Fibroblast of lung (primary cell): ENCODE measurements around the gene SPPL2B. TPM values are rescaled to one million over a fixed set of nuclear protein-coding genes. Genes with fewer than 3 reads are reported as not detected.

ENCODE experiments used
- DNase-seq, 2 donors: peaks; one replicate each; pipeline versions ENCODE4 v3.0.0 to v3.0.0-alpha.2; 2010; ENCODE audit warnings: low read depth in 2 of 2
- H2AFZ ChIP-seq: 2 replicates; pipeline ENCODE4 v1.5.1; 2012; ENCODE audit warnings: low read length, control low read depth, inconsistent platforms
- H3K27ac ChIP-seq: 2 replicates; pipeline ENCODE4 v1.5.1; 2011; ENCODE audit warnings: low read length, control low read depth; ENCODE audit not compliant: insufficient read depth
- H3K27me3 ChIP-seq: 2 replicates; pipeline ENCODE4 v1.5.1; 2011; ENCODE audit warnings: mild to moderate bottlenecking, low read length; ENCODE audit not compliant: control insufficient read depth, insufficient read depth
- H3K36me3 ChIP-seq: 2 replicates; pipeline ENCODE4 v1.5.1; 2011; ENCODE audit warnings: low read length; ENCODE audit not compliant: control insufficient read depth, insufficient read depth
- H3K4me1 ChIP-seq: 2 replicates; pipeline ENCODE4 v1.5.1; 2011; ENCODE audit warnings: low read length; ENCODE audit not compliant: control insufficient read depth, insufficient read depth; ENCODE audit errors: extremely low read depth
- H3K4me2 ChIP-seq: 2 replicates; pipeline ENCODE4 v1.5.1; 2011; ENCODE audit warnings: low read length, control low read depth; ENCODE audit not compliant: insufficient read depth; ENCODE audit errors: extremely low read depth
- H3K4me3 ChIP-seq, 4 experiments: fragments of 200-600 bp in 1 of 4; sonication (generic) in 1 of 4; replicated peaks in 1 of 4; 2 replicates each; pipeline ENCODE4 v1.5.1; 2011 to 2016; ENCODE audit warnings: low read length in 4 of 4, low read depth in 3 of 4, mild to moderate bottlenecking in 3 of 4, control low read depth in 2 of 4, inconsistent platforms in 1 of 4, mixed read lengths in 1 of 4; ENCODE audit not compliant: insufficient read depth in 1 of 4; ENCODE audit errors: control extremely low read depth in 1 of 4
- H3K79me2 ChIP-seq: 2 replicates; pipeline ENCODE4 v1.5.1; 2012; ENCODE audit warnings: mild to moderate bottlenecking, low read length, inconsistent platforms; ENCODE audit not compliant: control insufficient read depth, insufficient read depth
- H3K9ac ChIP-seq: 2 replicates; pipeline ENCODE4 v1.5.1; 2011; ENCODE audit warnings: mild to moderate bottlenecking, low read length, control low read depth; ENCODE audit not compliant: insufficient read depth
- H3K9me3 ChIP-seq: 2 replicates; pipeline ENCODE4 v1.5.1; 2012; ENCODE audit warnings: low read depth, low read length; ENCODE audit not compliant: control insufficient read depth, insufficient read depth
- H4K20me1 ChIP-seq: 2 replicates; pipeline ENCODE4 v1.5.1; 2011; ENCODE audit warnings: low read length; ENCODE audit not compliant: control insufficient read depth, insufficient read depth; ENCODE audit errors: extremely low read depth
- CTCF ChIP-seq, 2 donors: IDR thresholded peaks in 1 of 2; conservative IDR thresholded peaks in 1 of 2; 1 replicate in 1 of 2; 2 replicates in 1 of 2; pipeline ENCODE4 v1.5.1; 2011 to 2012; ENCODE audit warnings: low read length in 2 of 2, control low read depth in 1 of 2, inconsistent platforms in 1 of 2, low read depth in 1 of 2, mild to moderate bottlenecking in 1 of 2
- EZH2 ChIP-seq: IDR thresholded peaks from 2 replicates; pipeline ENCODE4 v1.5.1; 2012; ENCODE audit warnings: low read length, control low read depth, mild to moderate bottlenecking; ENCODE audit errors: missing control alignments
- polyA plus RNA-seq, 2 donors: library from polyadenylated mRNA; depleted of rRNA in 1 of 2; stranded (reverse) in 1 of 2; unstranded in 1 of 2; fragments of >200 nt; gene quantifications; 2 replicates each; pipeline ENCODE4 v1.2.1, GENCODE V29; 2011 to 2012; ENCODE audit warnings: missing spikeins in 1 of 2
- total RNA-seq: library from RNA; depleted of rRNA; stranded (reverse); fragments of >200 nt; gene quantifications from 2 replicates; pipeline ENCODE4 v1.2.1, GENCODE V29; 2014

The SPPL2B gene
- total and polyA plus RNA-seq, 2 donors (not counting 1 experiment from before 2014, with no cell fraction given): 16.0 to 23.8 TPM

GRCh38 chr19:2334426-2334825, 5.9 kb downstream of the SPPL2B start:
- Histone ChIP-seq H3K9me3 (no peaks in the 10 kb centered on the region), H3K9ac (no peak overlapping the region), H3K27ac (no peak overlapping the region), H3K4me1 (peaks cover 1% of the 10 kb centered on the region), H3K4me2 (no peak overlapping the region), H3K27me3 (no peaks in the 10 kb centered on the region), H4K20me1 (no peaks in the 10 kb centered on the region), H3K36me3 (peaks cover 3% of the 10 kb centered on the region), H3K79me2 (peaks cover 45% of the 10 kb centered on the region), H3K4me3 (no peak overlapping the region), H2AFZ (no peak overlapping the region)
- DNase-seq: no peak
- no peak for TF ChIP-seq CTCF (conservative IDR thresholded peaks at IDR 0.05 in 1 of 2, IDR thresholded peaks at IDR 0.05 in 1 of 2; ENCODE audit: low read depth in 1 of 2, low read length in 2 of 2)
- no peak for TF ChIP-seq EZH2

- H3K36me3 ChIP-seq: peaks cover 5% of the 10 kb centered on the region
- no peak overlapping the region for H2AFZ ChIP-seq
- DNase-seq: no peak
- no peak overlapping the region for H3K4me3 ChIP-seq
- H4K20me1 ChIP-seq: no peaks in the 10 kb centered on the region
- H3K4me1 ChIP-seq: no peaks in the 10 kb centered on the region
- H3K9me3 ChIP-seq: no peaks in the 10 kb centered on the region
- no peak overlapping the region for H3K4me2 ChIP-seq
- H3K9ac ChIP-seq: no peak overlapping the region
- TF ChIP-seq CTCF (conservative IDR thresholded peaks at IDR 0.05 in 1 of 2, IDR thresholded peaks at IDR 0.05 in 1 of 2; ENCODE audit: low read depth in 1 of 2, low read length in 2 of 2) (no peak), EZH2 (no peak)
- H3K27ac ChIP-seq: no peak overlapping the region
- no peaks in the 10 kb centered on the region for H3K27me3 ChIP-seq
- peaks cover 39% of the 10 kb centered on the region for H3K79me2 ChIP-seq
Observed at GRCh38 chr19:2334986-2335846, 6.7 kb downstream of the SPPL2B start.

- H3K4me3 ChIP-seq: no peak overlapping the region
- H3K79me2 ChIP-seq: peaks cover 33% of the 10 kb centered on the region
- H3K4me2 ChIP-seq: no peak overlapping the region
- no peak overlapping the region for H3K27ac ChIP-seq
- H4K20me1 ChIP-seq: no peaks in the 10 kb centered on the region
- H3K36me3 ChIP-seq: peaks cover 8% of the 10 kb centered on the region
- TF ChIP-seq EZH2 (no peak), CTCF (conservative IDR thresholded peaks at IDR 0.05 in 1 of 2, IDR thresholded peaks at IDR 0.05 in 1 of 2; ENCODE audit: low read depth in 1 of 2, low read length in 2 of 2) (no peak)
- H3K27me3 ChIP-seq: no peaks in the 10 kb centered on the region
- no peak for DNase-seq
- no peaks in the 10 kb centered on the region for H3K4me1 ChIP-seq
- H3K9ac ChIP-seq: no peak overlapping the region
- no peak overlapping the region for H2AFZ ChIP-seq
- no peaks in the 10 kb centered on the region for H3K9me3 ChIP-seq
Observed at GRCh38 chr19:2335848-2336247, 7.4 kb downstream of the SPPL2B start.
